NCI-H2107 treated with DMSO at 0.1 percent for 48 hours (cell line): ENCODE measurements around the gene MRGPRD.

Experiments used
- DNase-seq: peaks from one replicate; lab custom pipeline; 2025; ENCODE audit not compliant: unreplicated experiment; lab: John Stamatoyannopoulos, UW

Gene MRGPRD

GRCh38 chr11:68980776-68981065, at the start of gene MRGPRD:
TSS of gene MRGPRD (minus strand) at chr11:68980986. CDS start at chr11:68980986, 0 bp downstream.
- no peak for DNase-seq

GRCh38 chr11:69030301-69030700, 49.5 kb upstream of the MRGPRD start:
- DNase-seq, result no peak

- no peak for DNase-seq
Measured at GRCh38 chr11:69027704-69028372, 47.1 kb upstream of the MRGPRD start.

- DNase-seq, result no peak
Measured at GRCh38 chr11:69024509-69024908, 43.7 kb upstream of the MRGPRD start.

- DNase-seq, result no peak
Measured at GRCh38 chr11:69022260-69022659, 41.5 kb upstream of the MRGPRD start.

- DNase-seq, result no peak
Measured at GRCh38 chr11:69018924-69019323, 38.1 kb upstream of the MRGPRD start.

GRCh38 chr11:69017951-69018350, 37.2 kb upstream of the MRGPRD start:
- DNase-seq, result no peak

GRCh38 chr11:69014898-69015549, 34.2 kb upstream of the MRGPRD start:
- DNase-seq, result no peak

- DNase-seq, result no peak
Measured at GRCh38 chr11:69014084-69014851, 33.5 kb upstream of the MRGPRD start.

- DNase-seq, result no peak
Measured at GRCh38 chr11:69013009-69013951, 32.5 kb upstream of the MRGPRD start, which contains the start of gene MRGPRF. TSS of gene MRGPRF (minus strand) at chr11:69013246. CDS start at chr11:69009901, 3,345 bp downstream.

- DNase-seq, result no peak
Measured at GRCh38 chr11:69012092-69013008, 31.6 kb upstream of the MRGPRD start.

GRCh38 chr11:69011624-69012091, 30.9 kb upstream of the MRGPRD start:
- no peak for DNase-seq

- DNase-seq, result no peak
Measured at GRCh38 chr11:69010964-69011623, 30.3 kb upstream of the MRGPRD start.

- DNase-seq, result no peak
Measured at GRCh38 chr11:69010361-69010891, 29.6 kb upstream of the MRGPRD start.

- DNase-seq, result no peak
Measured at GRCh38 chr11:69009441-69010211, 28.8 kb upstream of the MRGPRD start.

- DNase-seq, result no peak
Measured at GRCh38 chr11:69008737-69009440, 28.1 kb upstream of the MRGPRD start.

GRCh38 chr11:69007975-69008381, 27.2 kb upstream of the MRGPRD start:
- peak; percentile 13 for DNase-seq

GRCh38 chr11:69006816-69007215, 26.0 kb upstream of the MRGPRD start:
- no peak for DNase-seq
